GM23338 (cell line): ENCODE measurements around the gene TBCD.

ENCODE experiments used
- CTCF ChIP-seq, 2 experiments: fragments of 200-600 bp in 1 of 2; sonication (generic) in 1 of 2; conservative IDR thresholded peaks; 2 replicates each; pipeline versions ENCODE4 v1.5.1 to v1.6.1; 2016 to 2017; ENCODE audit warnings: antibody characterized with exemption in 2 of 2, low read depth in 2 of 2, mild to moderate bottlenecking in 2 of 2, moderate library complexity in 1 of 2
- EZH2 ChIP-seq: fragments of 200-600 bp; sonication (generic); IDR thresholded peaks from one replicate; pipeline ENCODE4 v1.8.0; 2017; ENCODE audit warnings: antibody characterized with exemption, mild to moderate bottlenecking, low read depth; ENCODE audit not compliant: unreplicated experiment
- EZH2phosphoT487 ChIP-seq: fragments of 200-600 bp; sonication (generic); IDR thresholded peaks from one replicate; pipeline ENCODE4 v1.8.1; 2018; ENCODE audit warnings: antibody characterized with exemption; ENCODE audit not compliant: unreplicated experiment
- JUNB ChIP-seq: IDR thresholded peaks from one replicate; pipeline ENCODE4 v1.6.1; 2016; ENCODE audit warnings: antibody characterized with exemption; ENCODE audit not compliant: unreplicated experiment
- POLR2AphosphoS5 ChIP-seq: IDR thresholded peaks from 2 replicates; pipeline ENCODE4 v1.6.1; 2016; ENCODE audit warnings: antibody characterized with exemption, low read depth

GRCh38 chr17:82973456-82974135 lies 221.7 kb downstream of the TBCD start:
- TF ChIP-seq CTCF (conservative IDR thresholded peaks at IDR 0.05; ENCODE audit: low read depth in 2 of 2) = no peak
- no peak for TF ChIP-seq JUNB
- no peak for TF ChIP-seq POLR2AphosphoS5
- no peak for TF ChIP-seq EZH2phosphoT487
- TF ChIP-seq EZH2 = no peak
